SK-N-MC (cell line): ENCODE data around the gene OPCML.

Source experiments
- EZH2 ChIP-seq: fragments of 200-600 bp; sonication (generic); IDR thresholded peaks from one replicate; pipeline ENCODE4 v1.6.1; 2017; ENCODE audit warnings: antibody characterized with exemption
- FOXP2 ChIP-seq: optimal IDR thresholded peaks from 2 replicates; pipeline ENCODE3; 2011; ENCODE audit warnings: mild to moderate bottlenecking, moderate library complexity; ENCODE audit not compliant: insufficient read depth; ENCODE audit errors: extremely low read length, control extremely low read depth
- POLR2AphosphoS5 ChIP-seq: IDR thresholded peaks from 2 replicates; pipeline ENCODE4 v1.6.1; 2012; ENCODE audit warnings: mild to moderate bottlenecking, low read depth, low read length, borderline replicate concordance

DNA sequence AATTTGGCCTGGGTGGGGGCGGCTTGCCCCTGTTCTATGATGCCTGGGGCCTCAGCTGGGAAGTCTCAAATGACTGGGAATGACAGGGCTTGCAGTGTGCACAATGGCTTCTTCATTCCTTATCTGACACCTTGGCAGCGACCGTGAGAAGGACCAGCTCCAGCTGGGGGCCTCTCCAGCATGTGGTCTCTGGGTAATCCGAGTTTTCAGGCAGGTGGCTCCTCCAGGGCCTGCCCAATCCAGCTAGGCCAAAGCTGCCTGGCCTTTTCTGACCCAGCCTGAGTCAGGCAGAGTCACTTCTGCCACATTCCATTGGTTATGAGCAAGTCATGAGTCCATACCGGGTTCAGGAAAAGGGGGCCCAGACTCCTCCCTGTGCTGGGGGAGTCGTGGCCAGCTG lies 646.0 kb downstream of the OPCML start:
- TF ChIP-seq EZH2, result no peak
- TF ChIP-seq POLR2AphosphoS5, result no peak
- TF ChIP-seq FOXP2, result no peak
